Karpas-422 (cell line): ENCODE results near the gene LRRC4C. TPM values are rescaled to one million over a fixed set of nuclear protein-coding genes. Genes with fewer than 3 reads are reported as not detected.
"Not testable (repeated sequence)": the region's sequence is repeated elsewhere in the genome, so short reads cannot be mapped to it uniquely, and the experiment has no call there.

ENCODE experiments used
- DNase-seq: peaks from one replicate; pipeline ENCODE4 v3.0.0-alpha.2; 2015
- H2AFZ ChIP-seq: fragments of 200-600 bp; sonication (generic); 2 replicates; pipeline ENCODE4 v1.6.1; 2014; ENCODE audit warnings: antibody characterized with exemption, low read length, mixed read lengths
- H3K27ac ChIP-seq: fragments of 200-600 bp; sonication (generic); 2 replicates; pipeline ENCODE4 v1.5.1; 2014; ENCODE audit warnings: mild to moderate bottlenecking, low read length, moderate library complexity
- H3K27me3 ChIP-seq: fragments of 200-600 bp; sonication (generic); 2 replicates; pipeline ENCODE4 v1.6.1; 2014; ENCODE audit warnings: low read length, mixed read lengths
- H3K36me3 ChIP-seq: fragments of 200-600 bp; sonication (generic); 2 replicates; pipeline ENCODE4 v1.6.1; 2014; ENCODE audit warnings: low read length, mixed read lengths; ENCODE audit not compliant: insufficient read depth
- H3K4me1 ChIP-seq: fragments of 200-600 bp; sonication (generic); 2 replicates; pipeline ENCODE4 v1.6.1; 2014; ENCODE audit warnings: mild to moderate bottlenecking, low read length, mixed read lengths
- H3K4me2 ChIP-seq: fragments of 200-600 bp; sonication (generic); 2 replicates; pipeline ENCODE4 v1.6.1; 2014; ENCODE audit warnings: low read length, low read depth, mild to moderate bottlenecking; ENCODE audit not compliant: poor library complexity, severe bottlenecking
- H3K4me3 ChIP-seq: fragments of 200-600 bp; sonication (generic); 2 replicates; pipeline ENCODE4 v1.5.1; 2014; ENCODE audit warnings: mild to moderate bottlenecking, antibody characterized with exemption, low read length, mixed read lengths
- H3K79me2 ChIP-seq: fragments of 200-600 bp; sonication (generic); 2 replicates; pipeline ENCODE4 v1.6.1; 2014; ENCODE audit warnings: mild to moderate bottlenecking, low read length, mixed read lengths
- H3K9ac ChIP-seq: fragments of 200-600 bp; sonication (generic); 2 replicates; pipeline ENCODE4 v1.6.0; 2014; ENCODE audit warnings: low read length
- H3K9me2 ChIP-seq: fragments of 200-600 bp; sonication (generic), shearing (Covaris generic); replicated peaks from 2 replicates; pipeline ENCODE4 v1.6.0; 2014; ENCODE audit warnings: mild to moderate bottlenecking, low read length, moderate library complexity; ENCODE audit not compliant: insufficient read depth
- H3K9me3 ChIP-seq: fragments of 300-700, 200-600 bp; sonication (generic); 2 replicates; pipeline ENCODE4 v1.6.1; 2014; ENCODE audit warnings: low read length, mixed read lengths
- H4K20me1 ChIP-seq: fragments of 200-600 bp; sonication (generic); 2 replicates; pipeline ENCODE4 v1.6.1; 2014; ENCODE audit warnings: mild to moderate bottlenecking, antibody characterized with exemption, low read length, low read depth; ENCODE audit not compliant: insufficient read depth
- total RNA-seq: library from RNA; depleted of rRNA; stranded (reverse); fragments of >200 nt; shearing (Covaris generic); gene quantifications from 2 replicates; pipeline ENCODE4 v1.2.3, GENCODE V29; 2014; ENCODE audit warnings: low replicate concordance

The LRRC4C gene
- total RNA-seq, 1 experiment from 2014 or later: not detected

- Histone ChIP-seq H3K9me3 (peaks cover 27% of the 10 kb centered on the region), H3K4me3 (no peak overlapping the region), H3K9ac (no peak overlapping the region), H3K9me2 (no peaks in the 10 kb centered on the region), H2AFZ (no peak overlapping the region), H3K4me2 (no peak overlapping the region), H4K20me1 (no peaks in the 10 kb centered on the region), H3K36me3 (no peaks in the 10 kb centered on the region), H3K27me3 (no peaks in the 10 kb centered on the region), H3K79me2 (no peaks in the 10 kb centered on the region), H3K4me1 (no peaks in the 10 kb centered on the region), H3K27ac (no peak overlapping the region)
- no peak for DNase-seq
Observed at GRCh38 chr11:40882301-40882700, 577.2 kb downstream of the LRRC4C start.

GRCh38 chr11:40879911-40880310, 579.5 kb downstream of the LRRC4C start:
- no peaks in the 10 kb centered on the region for H3K9me2 ChIP-seq
- H2AFZ ChIP-seq: no peak overlapping the region
- no peaks in the 10 kb centered on the region for H3K27me3 ChIP-seq
- no peak overlapping the region for H3K9ac ChIP-seq
- no peak overlapping the region for H3K4me2 ChIP-seq
- no peak for DNase-seq
- peaks cover 18% of the 10 kb centered on the region for H3K9me3 ChIP-seq
- no peak overlapping the region for H3K4me3 ChIP-seq
- H3K27ac ChIP-seq: no peak overlapping the region
- no peaks in the 10 kb centered on the region for H3K79me2 ChIP-seq
- H3K4me1 ChIP-seq: no peaks in the 10 kb centered on the region
- no peaks in the 10 kb centered on the region for H3K36me3 ChIP-seq
- no peaks in the 10 kb centered on the region for H4K20me1 ChIP-seq

- Histone ChIP-seq H3K27ac (no peak overlapping the region), H3K4me2 (no peak overlapping the region), H3K9me3 (peaks cover 19% of the 10 kb centered on the region), H2AFZ (no peak overlapping the region), H3K9ac (no peak overlapping the region), H3K36me3 (no peaks in the 10 kb centered on the region), H3K79me2 (no peaks in the 10 kb centered on the region), H4K20me1 (no peaks in the 10 kb centered on the region), H3K9me2 (no peaks in the 10 kb centered on the region), H3K4me1 (no peaks in the 10 kb centered on the region), H3K4me3 (no peak overlapping the region), H3K27me3 (no peaks in the 10 kb centered on the region)
- no peak for DNase-seq
Observed at GRCh38 chr11:40877981-40878380, 581.5 kb downstream of the LRRC4C start.

- Histone ChIP-seq H3K9ac (no peak overlapping the region), H4K20me1 (no peaks in the 10 kb centered on the region), H3K9me3 (peaks cover 20% of the 10 kb centered on the region), H3K27me3 (no peaks in the 10 kb centered on the region), H3K27ac (no peak overlapping the region), H3K9me2 (no peaks in the 10 kb centered on the region), H2AFZ (no peak overlapping the region), H3K4me1 (no peaks in the 10 kb centered on the region), H3K4me2 (no peak overlapping the region), H3K79me2 (no peaks in the 10 kb centered on the region), H3K4me3 (no peak overlapping the region), H3K36me3 (no peaks in the 10 kb centered on the region)
- no peak for DNase-seq
Observed at GRCh38 chr11:40877256-40877655, 582.2 kb downstream of the LRRC4C start.

GRCh38 chr11:40867991-40868632, 591.3 kb downstream of the LRRC4C start:
- Histone ChIP-seq H4K20me1 (no peaks in the 10 kb centered on the region), H3K4me1 (no peaks in the 10 kb centered on the region), H3K9ac (no peak overlapping the region), H2AFZ (no peak overlapping the region), H3K27me3 (no peaks in the 10 kb centered on the region), H3K4me3 (no peak overlapping the region), H3K4me2 (no peak overlapping the region), H3K9me2 (no peaks in the 10 kb centered on the region), H3K36me3 (no peaks in the 10 kb centered on the region), H3K27ac (no peak overlapping the region), H3K9me3 (peaks cover 40% of the 10 kb centered on the region), H3K79me2 (no peaks in the 10 kb centered on the region)
- no peak for DNase-seq

GRCh38 chr11:40857754-40858153, 601.7 kb downstream of the LRRC4C start:
- not testable (repeated sequence) for H4K20me1 ChIP-seq, H3K9ac ChIP-seq, H3K79me2 ChIP-seq, H3K27ac ChIP-seq, H3K27me3 ChIP-seq, DNase-seq, H3K4me1 ChIP-seq, H2AFZ ChIP-seq, H3K9me2 ChIP-seq, H3K36me3 ChIP-seq, H3K4me3 ChIP-seq, H3K4me2 ChIP-seq
- H3K9me3 ChIP-seq: peaks cover 39% of the 10 kb centered on the region

GRCh38 chr11:40842750-40843339, 616.6 kb downstream of the LRRC4C start:
- DNase-seq: no peak
- H2AFZ ChIP-seq: no peak overlapping the region
- no peak overlapping the region for H3K4me2 ChIP-seq
- no peak overlapping the region for H3K4me3 ChIP-seq
- no peak overlapping the region for H3K9ac ChIP-seq
- H3K27ac ChIP-seq: no peak overlapping the region
- H3K36me3 ChIP-seq: no peaks in the 10 kb centered on the region
- H3K9me3 ChIP-seq: peaks cover 19% of the 10 kb centered on the region
- H3K4me1 ChIP-seq: no peaks in the 10 kb centered on the region
- no peaks in the 10 kb centered on the region for H3K9me2 ChIP-seq
- H3K79me2 ChIP-seq: no peaks in the 10 kb centered on the region
- no peaks in the 10 kb centered on the region for H4K20me1 ChIP-seq
- no peaks in the 10 kb centered on the region for H3K27me3 ChIP-seq

- no peaks in the 10 kb centered on the region for H3K27me3 ChIP-seq
- no peaks in the 10 kb centered on the region for H3K9me2 ChIP-seq
- H3K9me3 ChIP-seq: peaks cover 23% of the 10 kb centered on the region
- H3K27ac ChIP-seq: no peak overlapping the region
- H4K20me1 ChIP-seq: no peaks in the 10 kb centered on the region
- no peaks in the 10 kb centered on the region for H3K4me1 ChIP-seq
- no peaks in the 10 kb centered on the region for H3K79me2 ChIP-seq
- no peak overlapping the region for H3K9ac ChIP-seq
- no peak overlapping the region for H2AFZ ChIP-seq
- no peak overlapping the region for H3K4me3 ChIP-seq
- H3K36me3 ChIP-seq: no peaks in the 10 kb centered on the region
- no peak overlapping the region for H3K4me2 ChIP-seq
- no peak for DNase-seq
Observed at GRCh38 chr11:40841231-40841630, 618.2 kb downstream of the LRRC4C start.
